ENCODE data around the gene CD40LG. TPM values are rescaled to one million over a fixed set of nuclear protein-coding genes. Genes with fewer than 3 reads are reported as not detected.

The CD40LG gene
- total and polyA plus RNA-seq, 2 experiments from 2014 or later = not detected

DNA sequence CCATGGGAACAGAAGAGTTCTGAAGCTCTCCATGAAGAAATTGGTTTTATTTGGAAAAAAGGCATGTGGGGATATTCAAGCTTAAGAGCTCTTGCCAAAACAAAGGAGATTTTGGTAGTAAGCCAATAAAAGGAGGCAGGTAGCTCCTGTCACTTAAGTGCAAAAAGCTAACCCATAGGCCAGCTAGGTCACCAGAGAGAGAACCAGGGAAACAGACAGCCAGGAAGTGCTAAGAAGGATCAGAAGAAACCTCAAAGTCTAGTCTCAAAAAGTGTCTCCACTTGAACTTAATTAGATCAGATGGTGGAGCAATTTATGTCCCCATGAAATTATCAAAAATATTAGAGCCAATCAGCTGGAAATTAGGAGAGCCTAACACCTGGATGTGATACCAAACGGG lies 49.2 kb downstream of the CD40LG start:
- Histone ChIP-seq H2AFZ (no peak overlapping the region), H4K20me1 (ENCODE audit: insufficient read depth) (no peaks in the 10 kb centered on the region), H3K4me3 (no peak overlapping the region), H3K9ac (no peak overlapping the region), H3K9me2 (ENCODE audit: insufficient read depth) (no peaks in the 10 kb centered on the region), H3K4me2 (ENCODE audit: unreplicated experiment) (no peak overlapping the region), H3K27me3 (replicated peaks; ENCODE audit: insufficient read depth) (no peaks in the 10 kb centered on the region), H3K27ac (no peak overlapping the region), H3K36me3 (ENCODE audit: low read depth) (no peaks in the 10 kb centered on the region), H3K9me3 (ENCODE audit: low read depth) (no peaks in the 10 kb centered on the region), H3K79me2 (ENCODE audit: insufficient read depth) (no peaks in the 10 kb centered on the region), H3F3A (ENCODE audit: insufficient read depth) (no peaks in the 10 kb centered on the region), H3K4me1 (ENCODE audit: insufficient read depth) (no peaks in the 10 kb centered on the region)
- TF ChIP-seq EZH2phosphoT487 (IDR thresholded peaks at IDR 0.05; ENCODE audit: insufficient read depth, low read depth) (no peak), EZH2 (IDR thresholded peaks at IDR 0.05; ENCODE audit: insufficient read depth, poor library complexity, severe bottlenecking) (no peak)
- DNase-seq = no peak
- in situ Hi-C loops (cut with MboI) = no loop called here
- 85 to 86% methylated on average over 1 of the region's 1 CpG for WGBS, 2 experiments (ENCODE audit: low coverage in 1 of 2, low lambda C conversion rate in 2 of 2, missing lambda C conversion rate in 2 of 2)

DNA sequence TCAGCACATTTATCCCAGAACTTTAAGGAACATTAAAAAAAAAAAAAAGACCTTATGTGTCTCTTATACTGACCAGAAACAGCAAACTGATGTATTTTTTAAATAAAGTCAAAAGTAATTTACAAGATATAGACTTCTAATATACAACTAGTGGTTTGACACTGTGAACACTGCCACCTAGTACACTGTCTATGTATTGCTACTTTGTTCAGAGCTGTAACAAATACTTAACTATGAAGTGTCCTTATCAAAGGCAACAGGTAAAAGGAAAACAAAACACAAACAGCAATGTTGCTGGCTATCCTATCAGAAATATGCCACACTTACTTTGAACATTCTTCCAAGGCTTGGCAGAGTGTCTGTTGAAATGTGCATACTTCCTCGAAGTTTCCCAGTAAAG lies 60.4 kb downstream of the CD40LG start:
- no peak for TF ChIP-seq EZH2phosphoT487 (IDR thresholded peaks at IDR 0.05; ENCODE audit: insufficient read depth, low read depth)
- no peak for TF ChIP-seq EZH2 (IDR thresholded peaks at IDR 0.05; ENCODE audit: insufficient read depth, poor library complexity, severe bottlenecking)
- Histone ChIP-seq H3K79me2 (ENCODE audit: insufficient read depth) (no peaks in the 10 kb centered on the region), H3K9ac (no peak overlapping the region), H3K9me2 (ENCODE audit: insufficient read depth) (no peaks in the 10 kb centered on the region), H3K4me3 (no peak overlapping the region), H3K4me1 (ENCODE audit: insufficient read depth) (no peaks in the 10 kb centered on the region), H3K4me2 (ENCODE audit: unreplicated experiment) (no peak overlapping the region), H3K27me3 (replicated peaks; ENCODE audit: insufficient read depth) (no peaks in the 10 kb centered on the region), H3K9me3 (ENCODE audit: low read depth) (no peaks in the 10 kb centered on the region), H2AFZ (no peak overlapping the region), H3K36me3 (ENCODE audit: low read depth) (no peaks in the 10 kb centered on the region), H4K20me1 (ENCODE audit: insufficient read depth) (no peaks in the 10 kb centered on the region), H3F3A (ENCODE audit: insufficient read depth) (no peaks in the 10 kb centered on the region), H3K27ac (no peak overlapping the region)
- peak; percentile 25 for DNase-seq
- WGBS, 2 experiments (ENCODE audit: low coverage in 1 of 2, low lambda C conversion rate in 2 of 2, missing lambda C conversion rate in 2 of 2) = 88 to 100% methylated on average over 1 of the region's 1 CpG
- in situ Hi-C loops (cut with MboI) = no loop called here

Other genes starting within 250 kb of the CD40LG start
- not detected in 2 replicates for gene BRS3, start 160.2 kb upstream of the CD40LG start, total RNA-seq (2014; rRNA removed; shearing (Covaris generic))
- gene BRS3, start 160.2 kb upstream of the CD40LG start, polyA plus RNA-seq (2016; fragmentation: Nextera tagmentation; extraction: Ambion mirVana) = not detected in 2 replicates
- 46.9 and 58.8 TPM in 2 replicates for gene HTATSF1, start 150.6 kb upstream of the CD40LG start, total RNA-seq (2014; rRNA removed; shearing (Covaris generic))
- 51.3 and 51.5 TPM in 2 replicates for gene HTATSF1, start 150.6 kb upstream of the CD40LG start, polyA plus RNA-seq (2016; fragmentation: Nextera tagmentation; extraction: Ambion mirVana)
- gene VGLL1, start 115.9 kb upstream of the CD40LG start, total RNA-seq (2014; rRNA removed; shearing (Covaris generic)) = not detected in 2 replicates
- gene VGLL1, start 115.9 kb upstream of the CD40LG start, polyA plus RNA-seq (2016; fragmentation: Nextera tagmentation; extraction: Ambion mirVana) = not detected in 2 replicates
- gene ARHGEF6, start 132.8 kb downstream of the CD40LG start, total RNA-seq (2014; rRNA removed; shearing (Covaris generic)) = 5.9 and 7.7 TPM in 2 replicates
- 3.6 and 4.3 TPM in 2 replicates for gene ARHGEF6, start 132.8 kb downstream of the CD40LG start, polyA plus RNA-seq (2016; fragmentation: Nextera tagmentation; extraction: Ambion mirVana)
- gene RBMX, start 232.6 kb downstream of the CD40LG start, total RNA-seq (2014; rRNA removed; shearing (Covaris generic)) = 217 and 254 TPM in 2 replicates
- gene RBMX, start 232.6 kb downstream of the CD40LG start, polyA plus RNA-seq (2016; fragmentation: Nextera tagmentation; extraction: Ambion mirVana) = 78.2 and 82.5 TPM in 2 replicates